Measurements from ENCODE around the gene ZBTB16.

Gene ZBTB16

DNA sequence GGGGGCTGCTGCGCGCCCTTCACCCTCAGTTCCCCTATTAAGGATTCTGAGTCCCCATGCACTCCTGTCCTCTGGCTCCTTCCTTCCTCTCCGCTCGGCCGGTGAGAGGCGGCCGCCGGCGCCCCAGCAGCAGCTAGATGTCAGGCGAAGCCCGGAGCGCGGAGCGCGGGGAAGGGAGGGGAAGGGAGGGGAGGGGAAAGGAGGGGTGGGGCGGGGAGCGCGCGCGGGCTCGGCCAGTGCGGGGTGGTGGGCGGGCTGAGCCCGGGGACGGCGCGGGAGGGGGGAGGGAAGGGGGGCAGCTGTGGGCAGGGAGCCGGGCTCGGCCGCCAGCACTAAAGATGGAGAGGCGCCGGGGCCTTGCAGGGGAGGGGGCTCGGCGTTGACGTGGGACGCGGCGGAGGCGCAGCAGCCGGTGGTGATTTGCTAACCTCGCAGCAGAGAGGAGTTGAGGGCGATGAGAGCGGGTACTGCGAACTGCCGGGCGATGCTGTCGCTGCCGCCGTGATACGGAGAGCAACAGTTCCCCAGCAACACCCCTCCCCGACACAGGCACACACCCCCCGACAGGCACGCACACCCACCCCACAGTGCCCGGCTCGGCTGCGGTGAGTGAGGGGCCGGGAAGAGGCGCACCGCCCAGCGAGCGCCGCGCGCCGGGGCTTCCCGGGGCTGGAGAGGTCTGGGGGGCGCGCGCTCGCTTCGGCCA is at the start of gene ZBTB16:
ZBTB16 (plus strand) TSS at position 434 of the 706 bp plus-strand sequence. CDS start 3,590 bp downstream, outside the sequence.
- DNase-seq = peak; percentile 5

GRCh38 chr11:114010931-114011330 is 48.6 kb upstream of the ZBTB16 start:
- DNase-seq = no peak

GRCh38 chr11:114011443-114011842 is 48.1 kb upstream of the ZBTB16 start:
- no peak for DNase-seq

DNA sequence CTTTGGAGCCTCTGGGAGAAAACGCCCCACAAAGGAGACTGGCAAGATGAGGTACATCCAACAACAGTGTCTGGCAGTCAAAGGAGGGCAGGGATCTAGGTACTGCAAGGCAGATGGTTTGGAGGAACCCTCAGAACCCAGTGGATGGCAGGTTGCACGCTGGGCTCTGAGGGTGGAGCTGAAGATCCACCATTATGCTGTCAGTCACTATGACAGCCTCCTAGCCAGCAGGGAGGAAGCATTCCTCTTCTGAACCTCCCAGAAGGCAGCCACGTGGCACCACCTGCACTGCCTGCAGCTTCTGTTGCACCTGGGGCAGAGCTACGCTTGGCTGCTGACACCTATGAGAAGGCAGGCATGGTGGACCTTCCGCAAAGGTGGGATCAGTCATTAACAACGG is 44.4 kb upstream of the ZBTB16 start:
- DNase-seq = no peak

DNA sequence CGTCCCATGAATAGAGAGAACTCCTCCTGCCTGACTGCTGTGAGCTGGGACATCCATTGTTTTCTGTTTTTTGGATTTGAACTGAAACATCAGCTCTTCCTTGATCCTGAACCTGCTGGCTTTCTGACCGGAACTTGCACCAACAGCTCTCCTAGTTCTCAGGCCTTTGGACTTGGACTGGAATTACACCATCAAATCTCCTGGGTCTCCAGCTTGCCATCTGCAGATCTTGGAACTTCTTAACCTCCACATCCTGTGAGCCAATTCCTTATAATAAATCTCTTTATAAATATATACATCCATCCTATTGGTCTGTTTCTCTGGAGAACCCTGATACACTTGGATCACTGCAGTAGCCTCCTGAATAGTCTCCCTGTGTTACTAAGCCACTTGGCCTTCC is 42.5 kb upstream of the ZBTB16 start:
- DNase-seq = no peak

GRCh38 chr11:114017723-114018122 is 41.8 kb upstream of the ZBTB16 start:
- no peak for DNase-seq

- no peak for DNase-seq
Observed at GRCh38 chr11:114019046-114019445, 40.5 kb upstream of the ZBTB16 start.

DNA sequence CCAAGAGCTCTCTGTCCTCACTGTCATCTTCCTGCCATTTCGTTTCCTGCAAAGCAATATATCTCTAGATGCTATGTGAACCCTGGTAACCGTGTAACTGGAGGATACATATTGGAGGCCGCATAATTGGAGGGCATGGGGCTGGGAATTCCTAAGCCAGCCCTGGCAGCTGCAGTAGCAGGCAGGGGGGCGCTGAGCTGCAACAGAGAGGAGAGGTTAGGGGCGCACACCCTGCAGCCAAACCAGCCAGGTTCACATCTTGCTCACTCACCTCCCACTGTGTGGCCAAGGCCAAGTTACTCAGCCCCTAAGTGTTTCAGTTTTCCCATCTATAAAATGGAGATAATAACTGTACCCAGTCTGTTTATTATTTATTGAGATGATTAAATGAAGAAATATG is 39.9 kb upstream of the ZBTB16 start:
- no peak for DNase-seq

GRCh38 chr11:114025329-114025907 is 34.1 kb upstream of the ZBTB16 start:
- no peak for DNase-seq

DNA sequence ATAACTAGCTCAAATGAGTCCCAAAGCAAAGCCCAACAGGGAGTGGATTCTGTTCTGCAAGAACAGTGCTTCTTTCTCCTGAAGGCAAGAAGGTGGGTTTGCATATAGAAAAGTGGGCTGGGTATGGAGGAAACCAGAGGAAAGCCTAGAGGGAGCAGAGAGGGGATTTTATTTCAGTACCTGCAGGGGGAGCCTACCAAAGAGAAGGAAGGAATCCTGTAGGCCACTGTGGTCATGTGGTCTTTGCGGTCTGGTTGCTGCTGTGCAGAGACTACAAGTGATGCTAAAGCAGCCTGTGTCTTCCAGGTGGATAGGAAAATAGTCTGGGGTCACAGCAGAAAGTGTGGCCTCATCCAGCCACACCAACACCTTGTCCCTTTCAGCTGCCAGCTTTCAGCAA is 33.2 kb upstream of the ZBTB16 start:
- no peak for DNase-seq

GRCh38 chr11:114027391-114027790 is 32.1 kb upstream of the ZBTB16 start:
- DNase-seq = no peak

DNA sequence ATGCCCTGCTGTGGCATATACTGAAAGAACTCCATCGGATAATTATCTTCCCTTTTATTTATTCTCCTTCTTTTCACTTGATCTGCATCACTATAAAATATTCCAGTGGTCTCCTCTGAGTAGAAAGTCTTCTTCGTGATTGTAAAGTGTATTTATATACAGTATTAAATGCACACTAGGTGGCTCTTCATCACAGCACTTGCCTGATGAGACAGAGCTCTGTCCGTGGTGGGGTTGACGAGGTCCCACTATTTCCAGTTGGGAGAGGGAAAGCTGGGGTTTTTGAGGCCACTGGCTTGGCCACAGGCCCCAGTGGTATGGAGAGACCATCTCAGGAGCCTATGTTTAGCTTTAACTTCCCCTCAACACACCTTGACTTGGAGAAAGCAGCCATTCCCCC is 31.6 kb upstream of the ZBTB16 start:
- DNase-seq = no peak

DNA sequence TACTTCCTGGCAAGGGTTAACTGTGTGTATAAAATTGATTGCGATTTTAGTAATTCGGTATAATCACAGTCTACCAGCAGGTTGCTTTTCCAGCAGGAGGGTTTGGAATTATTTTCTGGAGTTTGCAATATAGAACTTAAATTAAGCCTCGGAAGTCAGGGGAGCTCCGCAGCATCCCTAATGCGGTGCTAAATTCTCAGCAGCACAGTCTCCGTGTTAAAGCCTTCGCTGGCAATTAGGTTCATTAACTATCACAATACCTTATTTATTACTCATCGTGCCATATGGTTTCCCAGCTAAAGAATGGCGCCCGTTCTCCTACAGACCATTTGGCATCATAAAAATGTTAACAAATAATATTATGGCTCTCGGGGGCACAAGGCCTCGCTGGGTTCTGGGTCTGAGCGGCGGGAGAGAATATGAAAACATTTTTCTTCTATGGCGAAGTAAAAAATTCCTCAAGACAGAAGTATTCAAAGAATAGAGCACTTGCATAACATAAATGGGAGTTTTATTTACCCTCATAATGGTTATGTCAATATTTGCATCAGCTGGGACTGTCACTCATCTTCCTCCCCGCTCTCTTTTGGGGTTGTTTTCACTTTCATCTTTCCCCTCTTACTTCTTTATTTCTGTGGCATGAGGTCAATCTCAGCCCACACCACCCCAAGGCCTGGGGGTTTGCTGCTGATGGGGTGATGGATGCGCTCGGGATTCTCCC is 28.1 kb upstream of the ZBTB16 start:
- DNase-seq = no peak

- DNase-seq = no peak
Observed at GRCh38 chr11:114031967-114032320, 27.6 kb upstream of the ZBTB16 start.

DNA sequence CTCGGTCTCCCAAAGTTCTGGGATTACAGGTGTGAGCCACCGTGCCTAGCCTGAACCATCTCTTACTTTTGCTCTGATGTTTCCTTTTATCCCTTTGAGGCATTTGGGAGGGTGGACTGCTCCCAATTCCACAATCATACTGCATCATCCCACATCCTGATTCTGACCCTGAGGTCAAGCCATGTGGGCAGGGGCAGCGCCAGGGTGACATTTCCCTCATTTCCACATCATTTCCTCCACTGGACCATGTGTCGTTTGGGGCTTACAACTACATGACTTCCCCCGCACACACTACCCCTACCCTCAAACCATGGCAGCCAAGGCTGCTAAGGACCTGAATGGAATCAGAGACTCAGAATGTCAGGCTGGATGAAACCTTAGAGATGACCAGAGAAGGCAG is 26.4 kb upstream of the ZBTB16 start:
- no peak for DNase-seq

- no peak for DNase-seq
Observed at GRCh38 chr11:114033572-114033971, 25.9 kb upstream of the ZBTB16 start.

GRCh38 chr11:114034956-114035355 is 24.6 kb upstream of the ZBTB16 start:
- no peak for DNase-seq

- DNase-seq = no peak
Observed at GRCh38 chr11:114036147-114036811, 23.2 kb upstream of the ZBTB16 start.

DNA sequence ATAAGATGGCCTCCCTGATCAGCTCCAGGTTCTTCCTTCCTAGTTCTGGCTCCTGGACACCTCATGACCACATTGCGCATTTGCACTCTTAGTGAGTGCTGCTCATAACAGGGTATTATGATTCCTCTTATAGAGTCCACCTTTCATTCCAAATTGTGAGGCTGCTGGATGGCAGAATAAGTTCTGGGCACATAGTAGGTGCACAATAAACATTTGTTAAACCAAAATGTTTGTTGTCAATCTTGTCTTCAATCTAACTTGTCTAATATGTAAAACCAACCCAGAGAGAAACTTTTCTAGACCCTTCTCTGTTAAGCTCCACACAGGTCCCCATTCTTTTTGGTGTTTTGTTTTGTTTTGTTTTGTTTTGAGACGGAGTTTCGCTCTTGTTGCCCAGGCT is 22.6 kb upstream of the ZBTB16 start:
- no peak for DNase-seq

DNA sequence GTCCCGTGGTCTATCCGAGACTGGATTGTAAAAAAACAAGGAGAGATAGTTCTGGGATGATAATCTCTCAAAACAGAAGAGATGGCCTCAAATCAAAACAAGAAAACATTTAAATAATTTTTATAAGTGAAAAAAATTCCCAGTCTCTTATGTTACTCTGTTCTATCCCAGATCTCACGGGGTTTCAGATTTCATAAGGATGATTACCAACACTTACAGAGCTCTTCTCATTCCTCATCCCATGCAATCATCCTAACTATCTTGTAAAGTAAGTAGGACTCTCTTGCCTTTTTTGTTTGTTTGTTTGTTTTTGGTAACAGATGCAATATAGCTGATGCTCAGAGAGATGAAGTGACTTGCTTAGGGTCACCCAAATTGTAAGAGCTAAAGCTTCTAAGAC is 20.0 kb upstream of the ZBTB16 start:
- DNase-seq = no peak

DNA sequence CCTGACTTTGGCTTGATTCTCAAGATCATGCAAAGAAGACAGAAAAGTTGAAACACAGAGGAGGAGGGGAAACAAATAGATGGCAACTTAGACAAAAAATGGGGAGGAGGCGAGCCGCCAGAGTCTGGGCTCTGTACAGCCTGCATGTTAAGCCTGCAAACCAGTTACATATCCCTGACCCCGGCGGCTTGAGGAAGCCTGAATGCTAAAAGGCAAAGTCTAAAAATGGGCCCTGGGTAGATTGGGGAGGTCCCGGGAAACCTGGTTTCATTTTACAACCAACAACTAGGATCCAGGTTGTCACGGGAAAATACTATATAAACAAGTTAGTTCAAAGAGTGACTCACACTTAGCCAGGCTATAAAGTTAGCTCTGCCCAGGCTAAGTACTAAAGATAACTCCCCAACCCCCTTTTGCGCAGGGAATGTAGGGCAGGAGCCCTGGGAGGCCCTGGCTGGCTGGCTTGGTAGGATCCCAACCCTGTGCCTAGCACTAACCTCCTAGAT is 18.8 kb upstream of the ZBTB16 start:
- DNase-seq = no peak

GRCh38 chr11:114042234-114042633 is 17.3 kb upstream of the ZBTB16 start:
- no peak for DNase-seq

GRCh38 chr11:114044042-114044871 is 15.3 kb upstream of the ZBTB16 start:
- no peak for DNase-seq
